SK-N-SH treated with all-trans-retinoic acid at 6 μM for 48 hours (cell line): Measurements from ENCODE around the gene CCDC78.

Experiments
- CREB5 ChIP-seq: fragments of 250-450 bp; sonication (Bioruptor Pico); IDR thresholded peaks from 2 replicates; pipeline ENCODE4 v1.5.1; 2020; ENCODE audit warnings: low read depth, mild to moderate bottlenecking, moderate library complexity
- CSDC2 ChIP-seq: fragments of 250-450 bp; sonication (Bioruptor Pico); IDR thresholded peaks from 2 replicates; pipeline ENCODE4 v1.5.0; 2020; ENCODE audit warnings: mild to moderate bottlenecking, moderate library complexity
- PATZ1 ChIP-seq: fragments of 250-450 bp; sonication (Bioruptor Pico); IDR thresholded peaks from 2 replicates; pipeline ENCODE4 v1.8.0; 2020; ENCODE audit warnings: mild to moderate bottlenecking, moderate library complexity, borderline replicate concordance
- POU6F1 ChIP-seq: fragments of 250-450 bp; sonication (Bioruptor Pico); IDR thresholded peaks from 2 replicates; pipeline ENCODE4 v1.8.0; 2021; ENCODE audit warnings: low read depth, mild to moderate bottlenecking, moderate library complexity, borderline replicate concordance
- PPARA ChIP-seq: fragments of 250-450 bp; sonication (Bioruptor Pico); IDR thresholded peaks from 2 replicates; pipeline ENCODE4 v1.5.0; 2020; ENCODE audit warnings: mild to moderate bottlenecking, borderline replicate concordance
- RARB ChIP-seq: fragments of 250-450 bp; sonication (Bioruptor Pico); IDR thresholded peaks from 2 replicates; pipeline ENCODE4 v1.8.0; 2021; ENCODE audit warnings: mild to moderate bottlenecking, moderate library complexity
- TCF4 ChIP-seq: fragments of 250-450 bp; sonication (Bioruptor Pico); IDR thresholded peaks from 2 replicates; pipeline ENCODE4 v1.8.0; 2021; ENCODE audit warnings: mild to moderate bottlenecking, moderate library complexity, borderline replicate concordance
- TOX ChIP-seq: fragments of 250-450 bp; sonication (Bioruptor Pico); IDR thresholded peaks from 2 replicates; pipeline ENCODE4 v1.8.0; 2021; ENCODE audit warnings: mild to moderate bottlenecking, moderate library complexity, borderline replicate concordance
- ZNF70 ChIP-seq: fragments of 450-650 bp; formaldehyde crosslinking; IDR thresholded peaks from 2 replicates; pipeline ENCODE4 v1.5.0; 2020; ENCODE audit warnings: mild to moderate bottlenecking, moderate library complexity
- ZNF8 ChIP-seq: fragments of 450-650 bp; formaldehyde crosslinking; IDR thresholded peaks from 2 replicates; pipeline ENCODE4 v1.5.0; 2020; ENCODE audit warnings: mild to moderate bottlenecking, moderate library complexity
- TF ChIP-seq, protein P1 (sequence below): fragments of 250-450 bp; sonication (Bioruptor Pico); IDR thresholded peaks from 2 replicates; pipeline ENCODE4 v1.5.0; 2020; ENCODE audit warnings: mild to moderate bottlenecking, moderate library complexity

GRCh38 chr16:766008-766819 lies 40.0 kb upstream of the CCDC78 start:
- TF ChIP-seq ZNF70 (CRISPR knock-in tag) (no peak), RARB (no peak), PPARA (no peak), ZNF8 (CRISPR knock-in tag) (no peak), TCF4 (no peak), CREB5 (CRISPR knock-in tag) (no peak), CSDC2 (CRISPR knock-in tag) (no peak), PATZ1 (no peak), POU6F1 (no peak), TOX (CRISPR knock-in tag) (no peak)
- TF ChIP-seq, protein P1, sequence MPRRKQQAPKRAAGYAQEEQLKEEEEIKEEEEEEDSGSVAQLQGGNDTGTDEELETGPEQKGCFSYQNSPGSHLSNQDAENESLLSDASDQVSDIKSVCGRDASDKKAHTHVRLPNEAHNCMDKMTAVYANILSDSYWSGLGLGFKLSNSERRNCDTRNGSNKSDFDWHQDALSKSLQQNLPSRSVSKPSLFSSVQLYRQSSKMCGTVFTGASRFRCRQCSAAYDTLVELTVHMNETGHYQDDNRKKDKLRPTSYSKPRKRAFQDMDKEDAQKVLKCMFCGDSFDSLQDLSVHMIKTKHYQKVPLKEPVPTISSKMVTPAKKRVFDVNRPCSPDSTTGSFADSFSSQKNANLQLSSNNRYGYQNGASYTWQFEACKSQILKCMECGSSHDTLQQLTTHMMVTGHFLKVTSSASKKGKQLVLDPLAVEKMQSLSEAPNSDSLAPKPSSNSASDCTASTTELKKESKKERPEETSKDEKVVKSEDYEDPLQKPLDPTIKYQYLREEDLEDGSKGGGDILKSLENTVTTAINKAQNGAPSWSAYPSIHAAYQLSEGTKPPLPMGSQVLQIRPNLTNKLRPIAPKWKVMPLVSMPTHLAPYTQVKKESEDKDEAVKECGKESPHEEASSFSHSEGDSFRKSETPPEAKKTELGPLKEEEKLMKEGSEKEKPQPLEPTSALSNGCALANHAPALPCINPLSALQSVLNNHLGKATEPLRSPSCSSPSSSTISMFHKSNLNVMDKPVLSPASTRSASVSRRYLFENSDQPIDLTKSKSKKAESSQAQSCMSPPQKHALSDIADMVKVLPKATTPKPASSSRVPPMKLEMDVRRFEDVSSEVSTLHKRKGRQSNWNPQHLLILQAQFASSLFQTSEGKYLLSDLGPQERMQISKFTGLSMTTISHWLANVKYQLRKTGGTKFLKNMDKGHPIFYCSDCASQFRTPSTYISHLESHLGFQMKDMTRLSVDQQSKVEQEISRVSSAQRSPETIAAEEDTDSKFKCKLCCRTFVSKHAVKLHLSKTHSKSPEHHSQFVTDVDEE (CRISPR knock-in tag): no peak
